Activated CD8-positive, alpha-beta T cell treated with anti-CD3 and anti-CD28 coated beads for 36 hours (primary cell): Measurements from ENCODE around the gene OR10Z1. TPM values are rescaled to one million over a fixed set of nuclear protein-coding genes. Genes with fewer than 3 reads are reported as not detected.

Experiments
- ATAC-seq: fragments of 200-7000 bp; cut with Tn5 transposase; one replicate; pipeline ENCODE4 v1.10.0; 2021; ENCODE audit warnings: mild to moderate bottlenecking, moderate library complexity
- CTCF ChIA-PET: fragments of 350-600 bp; sonication (Branson Sonifier 250); formaldehyde crosslinking; loops from one replicate; lab custom pipeline; 2021; ENCODE audit warnings: antibody characterized with exemption; lab: Charles Lee
- POLR2A ChIA-PET: fragments of 350-600 bp; sonication (Branson Sonifier 250); formaldehyde crosslinking; loops from one replicate; lab custom pipeline; 2021; ENCODE audit warnings: antibody characterized with exemption; lab: Charles Lee
- DNase-seq: peaks from one replicate; pipeline ENCODE4 v3.0.0-alpha.2; 2020
- H3K27ac Mint-ChIP-seq: one replicate; pipeline ENCODE4 v1.8.0; 2021; ENCODE audit warnings: mild to moderate bottlenecking, mixed read lengths
- H3K27me3 Mint-ChIP-seq: one replicate; pipeline ENCODE4 v1.8.0; 2021; ENCODE audit warnings: mixed read lengths
- H3K36me3 Mint-ChIP-seq: one replicate; pipeline ENCODE4 v1.8.0; 2021; ENCODE audit warnings: low read depth, mixed read lengths
- H3K4me1 Mint-ChIP-seq: one replicate; pipeline ENCODE4 v1.8.0; 2021; ENCODE audit warnings: low read depth, mixed read lengths
- H3K4me3 Mint-ChIP-seq: one replicate; pipeline ENCODE4 v1.8.0; 2021; ENCODE audit warnings: mild to moderate bottlenecking, moderate library complexity, mixed read lengths
- H3K9me3 Mint-ChIP-seq: one replicate; pipeline ENCODE4 v1.8.0; 2021; ENCODE audit warnings: mixed read lengths
- intact Hi-C: fragments of 100-400 bp; cut with micrococcal nuclease; formaldehyde crosslinking; loops from one replicate; pipeline ENCODE4 v1.10.0; 2022
- total RNA-seq, 2 experiments: library from RNA; stranded (reverse); gene quantifications; one replicate each; pipeline ENCODE4 v1.2.3, GENCODE V29; 2021
- TF ChIP-seq, protein P1 (sequence below): fragments of 200-600 bp; IDR thresholded peaks from one replicate; pipeline ENCODE4 v1.8.0; 2022; ENCODE audit warnings: antibody characterized with exemption, mild to moderate bottlenecking

The OR10Z1 gene
- total RNA-seq, 2 experiments from 2014 or later: not detected

DNA sequence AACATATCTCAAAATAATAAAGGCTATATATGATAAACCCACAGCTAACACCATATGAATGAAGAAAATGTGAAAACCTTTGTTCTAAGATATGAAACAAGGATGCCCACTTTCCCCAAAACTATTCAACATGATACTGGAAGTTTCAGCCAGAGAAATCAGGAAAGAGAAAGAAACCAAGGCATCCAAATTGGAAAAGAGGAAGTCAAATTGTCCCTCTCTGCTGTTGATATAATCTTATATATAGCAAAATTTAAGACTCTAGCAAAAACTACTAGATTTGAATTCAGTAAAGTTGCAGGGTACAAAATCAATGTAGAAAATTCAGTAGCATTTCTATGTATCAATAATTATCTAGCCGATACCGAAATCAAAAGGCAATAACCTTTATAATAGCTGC lies 4.3 kb upstream of the OR10Z1 start:
- no peak for DNase-seq
- ChIA-PET CTCF (no interaction called here), POLR2A (no interaction called here)
- Mint-ChIP-seq H3K27ac (no peak overlapping the region), H3K4me3 (no peak overlapping the region), H3K9me3 (peaks cover 18% of the 10 kb centered on the region), H3K36me3 (peaks cover 6% of the 10 kb centered on the region), H3K4me1 (no peaks in the 10 kb centered on the region), H3K27me3 (peaks cover 5% of the 10 kb centered on the region)
- intact Hi-C loops: no loop called here
- TF ChIP-seq, protein P1, sequence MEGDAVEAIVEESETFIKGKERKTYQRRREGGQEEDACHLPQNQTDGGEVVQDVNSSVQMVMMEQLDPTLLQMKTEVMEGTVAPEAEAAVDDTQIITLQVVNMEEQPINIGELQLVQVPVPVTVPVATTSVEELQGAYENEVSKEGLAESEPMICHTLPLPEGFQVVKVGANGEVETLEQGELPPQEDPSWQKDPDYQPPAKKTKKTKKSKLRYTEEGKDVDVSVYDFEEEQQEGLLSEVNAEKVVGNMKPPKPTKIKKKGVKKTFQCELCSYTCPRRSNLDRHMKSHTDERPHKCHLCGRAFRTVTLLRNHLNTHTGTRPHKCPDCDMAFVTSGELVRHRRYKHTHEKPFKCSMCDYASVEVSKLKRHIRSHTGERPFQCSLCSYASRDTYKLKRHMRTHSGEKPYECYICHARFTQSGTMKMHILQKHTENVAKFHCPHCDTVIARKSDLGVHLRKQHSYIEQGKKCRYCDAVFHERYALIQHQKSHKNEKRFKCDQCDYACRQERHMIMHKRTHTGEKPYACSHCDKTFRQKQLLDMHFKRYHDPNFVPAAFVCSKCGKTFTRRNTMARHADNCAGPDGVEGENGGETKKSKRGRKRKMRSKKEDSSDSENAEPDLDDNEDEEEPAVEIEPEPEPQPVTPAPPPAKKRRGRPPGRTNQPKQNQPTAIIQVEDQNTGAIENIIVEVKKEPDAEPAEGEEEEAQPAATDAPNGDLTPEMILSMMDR: no peak
- no peak for ATAC-seq

DNA sequence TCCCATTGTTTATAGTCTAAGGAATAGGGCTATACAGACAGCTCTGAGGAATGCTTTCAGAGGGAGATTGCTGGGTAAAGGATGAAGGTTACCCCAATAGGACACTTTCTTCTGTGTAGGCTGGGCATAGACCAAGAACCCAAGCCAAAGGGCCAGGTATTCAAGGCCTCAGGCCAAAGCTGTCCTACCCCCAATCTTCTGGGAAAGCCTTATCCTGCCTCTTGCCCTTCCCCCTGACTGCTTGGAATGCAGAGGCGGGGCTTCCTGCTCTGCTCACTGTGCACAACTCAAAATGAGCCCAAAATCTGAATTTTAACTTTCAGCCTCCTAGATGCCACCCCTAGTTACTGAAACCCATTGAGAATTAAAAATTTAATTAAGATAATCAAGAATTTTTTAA lies 2.2 kb downstream of the OR10Z1 start:
- no peaks in the 10 kb centered on the region for H3K27me3 Mint-ChIP-seq
- intact Hi-C loops: no loop called here
- H3K36me3 Mint-ChIP-seq: no peaks in the 10 kb centered on the region
- ChIA-PET CTCF (interaction anchor here (1.0 kb wide), 1 partner anchor 20 kb away, joined by 3 read pairs; no protein-coding TSS in a partner anchor), POLR2A (no interaction called here)
- no peaks in the 10 kb centered on the region for H3K9me3 Mint-ChIP-seq
- DNase-seq (no peak), ATAC-seq (no peak)
- H3K4me1 Mint-ChIP-seq: peaks cover 4% of the 10 kb centered on the region
- H3K27ac Mint-ChIP-seq: no peak overlapping the region
- no peak overlapping the region for H3K4me3 Mint-ChIP-seq
- TF ChIP-seq, protein P1: no peak

DNA sequence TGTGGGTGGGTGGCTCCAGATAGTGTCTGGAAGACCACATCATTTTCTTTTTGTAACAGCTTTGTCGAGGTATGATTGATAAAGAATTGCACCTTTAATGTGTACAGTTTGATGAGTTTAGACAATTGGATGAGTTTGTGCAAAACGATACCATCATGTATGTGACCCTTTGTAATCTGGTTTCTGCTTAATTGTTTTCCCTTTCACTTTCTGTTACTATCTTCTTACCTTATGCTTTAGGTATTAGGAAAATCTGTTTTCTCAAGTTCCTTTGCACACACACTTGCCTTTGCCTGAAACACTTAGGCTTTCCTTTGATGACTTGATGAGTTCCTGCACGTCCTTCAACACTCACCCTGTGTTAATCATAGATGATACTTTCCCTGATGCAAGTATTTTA lies 6.8 kb downstream of the OR10Z1 start:
- no peaks in the 10 kb centered on the region for H3K36me3 Mint-ChIP-seq

DNA sequence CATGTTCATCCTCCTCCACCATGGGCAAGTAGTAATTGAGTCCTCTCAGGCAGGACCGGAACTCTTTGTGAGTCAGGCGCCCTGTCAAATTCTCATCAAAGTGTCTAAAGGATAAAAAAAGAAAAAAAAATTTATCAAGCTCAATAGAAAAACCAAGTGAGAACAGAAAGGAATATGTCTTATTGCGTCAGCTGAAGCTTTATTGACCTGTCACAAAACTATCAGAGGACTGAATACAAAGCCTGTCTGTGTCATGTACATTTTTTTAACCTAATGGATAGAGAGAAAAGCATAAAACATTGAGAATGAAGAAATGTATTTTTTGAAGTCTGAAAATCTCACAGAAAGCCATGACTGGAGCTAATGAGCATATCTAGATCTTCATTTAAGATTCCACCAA lies 8.7 kb downstream of the OR10Z1 start:
- ATAC-seq (no peak), DNase-seq (no peak)
- ChIA-PET POLR2A (no interaction called here), CTCF (no interaction called here)
- no peaks in the 10 kb centered on the region for H3K36me3 Mint-ChIP-seq
- H3K27me3 Mint-ChIP-seq: peaks cover 4% of the 10 kb centered on the region
- H3K4me3 Mint-ChIP-seq: no peak overlapping the region
- intact Hi-C loops: no loop called here
- H3K27ac Mint-ChIP-seq: no peak overlapping the region
- H3K9me3 Mint-ChIP-seq: no peaks in the 10 kb centered on the region
- H3K4me1 Mint-ChIP-seq: peaks cover 4% of the 10 kb centered on the region
- TF ChIP-seq, protein P1: no peak

More for the DNA sequence above, 6.8 kb downstream of the OR10Z1 start:
- intact Hi-C loops: no loop called here
- TF ChIP-seq, protein P1: no peak
- CTCF ChIA-PET: no interaction called here
- H3K27ac Mint-ChIP-seq: no peak overlapping the region
- ATAC-seq (no peak), DNase-seq (no peak)
- no peak overlapping the region for H3K4me3 Mint-ChIP-seq
- H3K4me1 Mint-ChIP-seq: peaks cover 4% of the 10 kb centered on the region
- no peaks in the 10 kb centered on the region for H3K9me3 Mint-ChIP-seq
- POLR2A ChIA-PET: no interaction called here
- H3K27me3 Mint-ChIP-seq: peaks cover 1% of the 10 kb centered on the region

DNA sequence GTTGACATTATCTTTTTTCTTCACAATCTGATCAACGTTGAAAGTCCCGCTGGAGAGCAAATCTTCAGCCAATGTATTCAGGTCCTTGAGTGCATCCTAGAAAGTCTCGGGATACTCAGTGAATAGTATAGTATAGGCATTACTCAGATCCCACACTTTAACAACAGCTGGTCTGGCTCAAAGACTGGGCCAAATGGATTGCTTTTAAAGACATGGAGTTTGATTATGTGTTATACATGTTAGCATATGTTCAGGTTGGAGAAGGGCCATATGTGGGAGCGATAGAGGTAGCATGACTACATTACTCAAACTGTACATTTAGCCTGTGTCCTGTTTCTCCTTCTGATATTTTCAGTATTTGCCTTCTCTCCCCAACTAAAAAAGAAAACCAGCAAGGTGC lies 33.1 kb downstream of the OR10Z1 start:
- intact Hi-C loops: no loop called here
- ChIA-PET POLR2A (no interaction called here), CTCF (no interaction called here)
- TF ChIP-seq, protein P1: no peak
- no peak overlapping the region for H3K27ac Mint-ChIP-seq
- ATAC-seq (no peak), DNase-seq (no peak)
- no peaks in the 10 kb centered on the region for H3K27me3 Mint-ChIP-seq
- no peaks in the 10 kb centered on the region for H3K9me3 Mint-ChIP-seq
- no peaks in the 10 kb centered on the region for H3K36me3 Mint-ChIP-seq
- no peaks in the 10 kb centered on the region for H3K4me1 Mint-ChIP-seq
- H3K4me3 Mint-ChIP-seq: no peak overlapping the region
